GM19395 (cell line): ENCODE data around the gene CHST8.
"Not testable (repeated sequence)": the region's sequence is repeated elsewhere in the genome, so short reads cannot be mapped to it uniquely, and the experiment has no call there.

Experiments
- ATAC-seq: cut with Tn5 transposase; IDR thresholded peaks from one replicate; pipeline ENCODE4 v1.9.1; 2021; ENCODE audit warnings: mild to moderate bottlenecking, moderate library complexity; ENCODE audit not compliant: unreplicated experiment

CHST8 gene

GRCh38 chr19:33618363-33618762 is 3.4 kb upstream of the CHST8 start:
- ATAC-seq: not testable (repeated sequence)

GRCh38 chr19:33618884-33619283 is 2.9 kb upstream of the CHST8 start:
- no peak for ATAC-seq

GRCh38 chr19:33620611-33621010 is 1.1 kb upstream of the CHST8 start:
- no peak for ATAC-seq

- ATAC-seq: no peak
These were observed 528 bp upstream of the CHST8 start for GRCh38 chr19:33621065-33621785.

GRCh38 chr19:33622505-33622808 is 704 bp downstream of the CHST8 start:
- no peak for ATAC-seq

GRCh38 chr19:33622809-33623511 is 1.2 kb downstream of the CHST8 start:
- no peak for ATAC-seq

- no peak for ATAC-seq
These were observed 2.8 kb downstream of the CHST8 start for GRCh38 chr19:33624586-33624985.

- no peak for ATAC-seq
These were observed 5.8 kb downstream of the CHST8 start for GRCh38 chr19:33627526-33627925.

GRCh38 chr19:33627962-33628839 is 6.4 kb downstream of the CHST8 start:
- no peak for ATAC-seq

- no peak for ATAC-seq
These were observed 7.4 kb downstream of the CHST8 start for GRCh38 chr19:33628921-33629825.

- ATAC-seq: no peak
These were observed 8.1 kb downstream of the CHST8 start for GRCh38 chr19:33629826-33630375.

- ATAC-seq: no peak
These were observed 9.3 kb downstream of the CHST8 start for GRCh38 chr19:33630880-33631608.

- ATAC-seq: no peak
These were observed 9.8 kb downstream of the CHST8 start for GRCh38 chr19:33631609-33631973.

GRCh38 chr19:33634361-33635091 is 12.8 kb downstream of the CHST8 start:
- no peak for ATAC-seq

GRCh38 chr19:33638167-33639034 is 16.6 kb downstream of the CHST8 start:
- no peak for ATAC-seq

- ATAC-seq: no peak
These were observed 17.4 kb downstream of the CHST8 start for GRCh38 chr19:33639035-33639681.

GRCh38 chr19:33640773-33641172 is 19.0 kb downstream of the CHST8 start:
- no peak for ATAC-seq

GRCh38 chr19:33641261-33641660 is 19.5 kb downstream of the CHST8 start:
- ATAC-seq: no peak
